Small intestine (tissue), 7 donors: ENCODE measurements around the gene INTS1. TPM values are rescaled to one million over a fixed set of nuclear protein-coding genes. Genes with fewer than 3 reads are reported as not detected.

Experiments
- DNase-seq, 2 donors: peaks; one replicate each; pipeline versions ENCODE4 v3.0.0 to v3.0.0-alpha.2; 2013
- FAIRE-seq: peaks from 2 replicates; lab custom pipeline; 2012; peaks lifted over from hg19 to GRCh38; lab: Jason Lieb, UNC
- H3K27ac ChIP-seq, 3 donors: one replicate each; pipeline ENCODE4 v1.5.1; 2013; ENCODE audit warnings: low read length in 2 of 3, mild to moderate bottlenecking in 2 of 3, control low read depth in 1 of 3, inconsistent platforms in 1 of 3, low read depth in 1 of 3, moderate library complexity in 1 of 3
- H3K27me3 ChIP-seq, 3 donors: one replicate each; pipeline ENCODE4 v1.6.1; 2013; ENCODE audit warnings: low read length in 3 of 3, inconsistent platforms in 1 of 3; ENCODE audit not compliant: control insufficient read depth in 3 of 3, insufficient read depth in 3 of 3
- H3K36me3 ChIP-seq, 3 donors: one replicate each; pipeline ENCODE4 v1.6.1; 2013; ENCODE audit warnings: low read length in 3 of 3, inconsistent platforms in 1 of 3, low read depth in 1 of 3, mild to moderate bottlenecking in 1 of 3, moderate library complexity in 1 of 3; ENCODE audit not compliant: control insufficient read depth in 3 of 3, insufficient read depth in 2 of 3
- H3K4me1 ChIP-seq, 3 donors: one replicate each; pipeline ENCODE4 v1.6.1; 2013; ENCODE audit warnings: low read length in 2 of 3, inconsistent platforms in 1 of 3, low read depth in 1 of 3, mild to moderate bottlenecking in 1 of 3, moderate library complexity in 1 of 3; ENCODE audit not compliant: control insufficient read depth in 3 of 3, insufficient read depth in 2 of 3
- H3K4me3 ChIP-seq, 3 donors: one replicate each; pipeline ENCODE4 v1.5.1; 2013; ENCODE audit warnings: low read length in 3 of 3, control low read depth in 1 of 3, inconsistent platforms in 1 of 3, low read depth in 1 of 3, mild to moderate bottlenecking in 1 of 3, moderate library complexity in 1 of 3
- H3K9me3 ChIP-seq, 2 donors: one replicate each; pipeline ENCODE4 v1.6.1; 2013; ENCODE audit warnings: low read depth in 1 of 2, low read length in 1 of 2; ENCODE audit not compliant: control insufficient read depth in 2 of 2, insufficient read depth in 1 of 2
- WGBS, 3 donors: extraction: QIAGEN DNeasy Blood & Tissue Kit; methylation state at CpG; one replicate each; pipeline ENCODE4 v1.1.7; 2013; 5-methylcytosine and 5-hydroxymethylcytosine counted together
- polyA plus RNA-seq, 4 donors: library from polyadenylated mRNA; stranded (reverse) in 3 of 4; unstranded in 1 of 4; fragments of 200-250 nt in 3 of 4; fragments of 120-200 nt in 1 of 4; gene quantifications; one replicate each; pipeline versions ENCODE4 v1.2.1 to v1.2.3, GENCODE V29; 2013
- donor health status: healthy with polysubstance abuse.
- donor health status: control.
- donor health status: control.
- donor health status: Bipolar disorder and iron deficiency.
- donor health status: healthy.

INTS1 gene
- polyA plus RNA-seq, 4 donors, result 48.9 to 83.2 (median 68.9) TPM

- H3K4me3 ChIP-seq, result no peak overlapping the region
- no peak overlapping the region for H3K27ac ChIP-seq
- peaks cover 28 to 97% (median 36%) of the 10 kb centered on the region in 3 donors for H3K36me3 ChIP-seq
- no peaks in the 10 kb centered on the region for H3K27me3 ChIP-seq
- no peaks in the 10 kb centered on the region for H3K9me3 ChIP-seq
- no peak for DNase-seq
- FAIRE-seq, result no peak
- 97 to 99% (median 97%) methylated on average over 16 to 19 of the region's 19 CpGs for WGBS, 3 donors
- no peaks in the 10 kb centered on the region for H3K4me1 ChIP-seq
Measured at GRCh38 chr7:1485156-1485555, 19.0 kb downstream of the INTS1 start.

GRCh38 chr7:1484569-1484968, 19.6 kb downstream of the INTS1 start:
- no peaks in the 10 kb centered on the region for H3K9me3 ChIP-seq
- FAIRE-seq (no peak), DNase-seq (no peak)
- H3K27me3 ChIP-seq, result no peaks in the 10 kb centered on the region
- WGBS, 3 donors, result 91 to 95% (median 95%) methylated on average over 10 to 12 of the region's 12 CpGs
- no peaks in the 10 kb centered on the region for H3K4me1 ChIP-seq
- no peak overlapping the region for H3K27ac ChIP-seq
- H3K4me3 ChIP-seq, result no peak overlapping the region
- peaks cover 31 to 97% (median 38%) of the 10 kb centered on the region in 3 donors for H3K36me3 ChIP-seq

- Histone ChIP-seq H3K36me3 (peaks cover 29 to 97% (median 34%) of the 10 kb centered on the region in 3 donors), H3K27me3 (no peaks in the 10 kb centered on the region), H3K9me3 (no peaks in the 10 kb centered on the region), H3K4me3 (no peak overlapping the region), H3K27ac (no peak overlapping the region), H3K4me1 (no peaks in the 10 kb centered on the region)
- DNase-seq (no peak), FAIRE-seq (no peak)
- 93 to 96% (median 95%) methylated on average over 65 of the region's 65 CpGs for WGBS, 3 donors
Measured at GRCh38 chr7:1483536-1484505, 20.4 kb downstream of the INTS1 start.

GRCh38 chr7:1483079-1483478, 21.1 kb downstream of the INTS1 start:
- H3K36me3 ChIP-seq, result peaks cover 30 to 97% (median 30%) of the 10 kb centered on the region in 3 donors
- WGBS, 3 donors, result 89 to 91% (median 90%) methylated on average over 20 to 22 of the region's 22 CpGs

GRCh38 chr7:1481300-1481699, 22.9 kb downstream of the INTS1 start:
- no peak overlapping the region for H3K27ac ChIP-seq
- no peaks in the 10 kb centered on the region for H3K27me3 ChIP-seq
- no peak overlapping the region for H3K4me3 ChIP-seq
- H3K9me3 ChIP-seq, result no peaks in the 10 kb centered on the region
- DNase-seq, result no peak
- no peaks in the 10 kb centered on the region for H3K4me1 ChIP-seq
- 91 to 92% (median 92%) methylated on average over 20 of the region's 20 CpGs for WGBS, 3 donors
- no peak for FAIRE-seq
- peaks cover 24 to 97% (median 28%) of the 10 kb centered on the region in 3 donors for H3K36me3 ChIP-seq

More at GRCh38 chr7:1483079-1483478, 21.1 kb downstream of the INTS1 start:
- Histone ChIP-seq H3K27me3 (no peaks in the 10 kb centered on the region), H3K27ac (no peak overlapping the region), H3K4me3 (no peak overlapping the region), H3K9me3 (no peaks in the 10 kb centered on the region), H3K4me1 (no peaks in the 10 kb centered on the region)
- DNase-seq (no peak), FAIRE-seq (no peak)

- WGBS, 3 donors, result 86 to 90% (median 88%) methylated on average over 8 to 12 of the region's 12 CpGs
- no peak overlapping the region for H3K27ac ChIP-seq
- FAIRE-seq (no peak), DNase-seq (no peak)
- no peak overlapping the region for H3K4me3 ChIP-seq
- no peaks in the 10 kb centered on the region for H3K4me1 ChIP-seq
- peaks cover 28 to 97% (median 30%) of the 10 kb centered on the region in 3 donors for H3K36me3 ChIP-seq
- no peaks in the 10 kb centered on the region for H3K9me3 ChIP-seq
- H3K27me3 ChIP-seq, result no peaks in the 10 kb centered on the region
Measured at GRCh38 chr7:1480670-1481069, 23.5 kb downstream of the INTS1 start.

GRCh38 chr7:1479287-1479686, 24.9 kb downstream of the INTS1 start:
- FAIRE-seq (no peak), DNase-seq (no peak)
- Histone ChIP-seq H3K4me1 (peaks cover 0 to 4% (median 1%) of the 10 kb centered on the region in 3 donors), H3K27ac (no peak overlapping the region), H3K4me3 (no peak overlapping the region), H3K36me3 (peaks cover 20 to 100% (median 30%) of the 10 kb centered on the region in 3 donors), H3K27me3 (no peaks in the 10 kb centered on the region), H3K9me3 (no peaks in the 10 kb centered on the region)
- 85 to 90% (median 88%) methylated on average over 22 to 24 of the region's 24 CpGs for WGBS, 3 donors

GRCh38 chr7:1478480-1478879, 25.7 kb downstream of the INTS1 start:
- H3K9me3 ChIP-seq, result no peaks in the 10 kb centered on the region
- no peak overlapping the region for H3K27ac ChIP-seq
- peaks cover 0 to 8% (median 4%) of the 10 kb centered on the region in 3 donors for H3K4me1 ChIP-seq
- no peak overlapping the region for H3K4me3 ChIP-seq
- FAIRE-seq, result no peak
- no peak for DNase-seq
- 90 to 96% (median 95%) methylated on average over 19 of the region's 19 CpGs for WGBS, 3 donors
- H3K36me3 ChIP-seq, result peaks cover 18 to 99% (median 22%) of the 10 kb centered on the region in 3 donors
- H3K27me3 ChIP-seq, result no peaks in the 10 kb centered on the region
